Cardiac muscle cell (in vitro differentiated cells and primary cell): ENCODE results near the gene GTF2H2. TPM values are rescaled to one million over a fixed set of nuclear protein-coding genes. Genes with fewer than 3 reads are reported as not detected.
"Not testable (repeated sequence)": the region's sequence is repeated elsewhere in the genome, so short reads cannot be mapped to it uniquely, and the experiment has no call there.

Experiments
- DNase-seq, 2 donors: peaks; one replicate each; pipeline versions ENCODE4 v3.0.0 to v3.0.0-alpha.2; 2010 to 2017; ENCODE audit warnings: low read depth in 1 of 2, low spot score in 1 of 2
- H3K27ac ChIP-seq: fragments of 200-600 bp; sonication (generic); 2 replicates; pipeline ENCODE4 v1.5.1; 2016
- H3K27me3 ChIP-seq: fragments of 200-600 bp; sonication (generic); 2 replicates; pipeline ENCODE4 v1.6.0; 2016; ENCODE audit warnings: control low read depth
- H3K36me3 ChIP-seq: fragments of 200-600 bp; sonication (generic); 2 replicates; pipeline ENCODE4 v1.5.1; 2016; ENCODE audit warnings: control low read depth
- H3K4me1 ChIP-seq: fragments of 200-600 bp; sonication (generic); 2 replicates; pipeline ENCODE4 v1.8.1; 2017; ENCODE audit warnings: low read depth, mild to moderate bottlenecking, mixed run types
- H3K4me3 ChIP-seq: fragments of 200-600 bp; sonication (generic); 2 replicates; pipeline ENCODE4 v1.5.1; 2016; ENCODE audit warnings: mild to moderate bottlenecking
- H3K9me3 ChIP-seq: fragments of 200-600 bp; sonication (generic); 2 replicates; pipeline ENCODE4 v1.5.1; 2017; ENCODE audit warnings: low read depth, mild to moderate bottlenecking, control low read depth
- polyA plus RNA-seq: library from polyadenylated mRNA; unstranded; fragments of >200 nt; fragmentation: Nextera tagmentation; extraction: Ambion mirVana; gene quantifications from 2 replicates; pipeline ENCODE4 v1.2.1, GENCODE V29; 2016
- total RNA-seq: library from RNA; depleted of rRNA; stranded (reverse); fragments of >200 nt; gene quantifications from 2 replicates; pipeline ENCODE4 v1.2.3, GENCODE V29; 2016

GTF2H2 gene
- 10.9 and 20.0 TPM in 2 replicates for total RNA-seq
- 26.1 and 39.2 TPM in 2 replicates for polyA plus RNA-seq

DNA sequence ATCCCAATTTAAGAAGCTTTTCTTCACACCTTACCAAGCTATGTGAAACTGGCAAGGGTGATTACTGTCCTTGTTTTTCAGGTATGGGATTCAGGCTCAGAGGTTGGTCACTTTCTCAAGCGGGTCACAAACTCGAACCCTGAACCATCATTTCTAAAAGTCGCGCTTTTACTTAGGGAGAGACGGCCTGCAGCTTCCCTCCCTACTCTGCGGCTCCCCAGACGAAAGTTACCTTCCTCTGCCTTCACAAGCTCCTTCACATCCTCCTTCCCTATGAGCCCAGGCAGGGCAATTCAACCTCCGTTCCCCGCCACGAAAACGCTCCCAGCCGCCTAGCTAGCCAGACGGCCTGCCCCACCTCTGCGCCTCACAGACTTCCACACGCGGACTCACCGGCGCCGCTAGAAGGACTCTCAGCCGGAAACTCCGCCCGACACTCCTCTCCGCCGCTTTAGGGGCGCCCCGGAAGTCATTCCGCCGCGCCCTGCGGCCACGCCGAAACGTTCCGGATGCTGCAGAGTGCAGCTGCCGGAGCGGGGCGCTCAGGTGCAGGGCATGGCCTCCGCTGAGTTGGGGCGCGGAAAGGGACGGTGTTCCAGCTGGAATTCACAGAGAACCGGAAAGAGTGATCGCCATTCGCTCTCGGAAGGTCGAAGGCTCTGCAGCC is at the start of gene GTF2H2:
GTF2H2 (minus strand) TSS at position 415 of the 667 bp plus-strand sequence. CDS start 4,913 bp downstream, outside the sequence.
- H3K36me3 ChIP-seq, DNase-seq, H3K9me3 ChIP-seq, H3K27me3 ChIP-seq, H3K4me1 ChIP-seq, H3K27ac ChIP-seq, H3K4me3 ChIP-seq: not testable (repeated sequence)

GRCh38 chr5:71109730-71110275 is 42.3 kb upstream of the GTF2H2 start:
- H3K27ac ChIP-seq, DNase-seq, H3K36me3 ChIP-seq, H3K9me3 ChIP-seq, H3K4me1 ChIP-seq, H3K4me3 ChIP-seq, H3K27me3 ChIP-seq: not testable (repeated sequence)

- not testable (repeated sequence) for H3K27ac ChIP-seq, H3K9me3 ChIP-seq, H3K36me3 ChIP-seq, H3K27me3 ChIP-seq, H3K4me3 ChIP-seq, DNase-seq, H3K4me1 ChIP-seq
These were observed 32.5 kb upstream of the GTF2H2 start for GRCh38 chr5:71099996-71100395.

DNA sequence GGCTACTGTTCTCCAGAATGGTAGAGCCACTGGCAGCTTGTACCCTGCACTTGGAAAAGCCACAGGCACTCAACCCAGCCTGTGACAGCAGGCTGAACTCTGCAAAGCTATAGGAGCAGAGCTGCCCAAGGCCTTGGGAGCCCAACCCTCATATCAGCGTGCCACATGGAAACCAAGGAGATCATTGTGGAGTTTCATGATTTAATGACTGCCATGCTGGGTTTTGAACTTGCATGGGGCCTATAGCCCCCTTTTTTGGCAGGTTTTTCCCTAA is 30.4 kb upstream of the GTF2H2 start:
- not testable (repeated sequence) for H3K27ac ChIP-seq, H3K27me3 ChIP-seq, H3K4me1 ChIP-seq, H3K4me3 ChIP-seq, H3K36me3 ChIP-seq, DNase-seq, H3K9me3 ChIP-seq

DNA sequence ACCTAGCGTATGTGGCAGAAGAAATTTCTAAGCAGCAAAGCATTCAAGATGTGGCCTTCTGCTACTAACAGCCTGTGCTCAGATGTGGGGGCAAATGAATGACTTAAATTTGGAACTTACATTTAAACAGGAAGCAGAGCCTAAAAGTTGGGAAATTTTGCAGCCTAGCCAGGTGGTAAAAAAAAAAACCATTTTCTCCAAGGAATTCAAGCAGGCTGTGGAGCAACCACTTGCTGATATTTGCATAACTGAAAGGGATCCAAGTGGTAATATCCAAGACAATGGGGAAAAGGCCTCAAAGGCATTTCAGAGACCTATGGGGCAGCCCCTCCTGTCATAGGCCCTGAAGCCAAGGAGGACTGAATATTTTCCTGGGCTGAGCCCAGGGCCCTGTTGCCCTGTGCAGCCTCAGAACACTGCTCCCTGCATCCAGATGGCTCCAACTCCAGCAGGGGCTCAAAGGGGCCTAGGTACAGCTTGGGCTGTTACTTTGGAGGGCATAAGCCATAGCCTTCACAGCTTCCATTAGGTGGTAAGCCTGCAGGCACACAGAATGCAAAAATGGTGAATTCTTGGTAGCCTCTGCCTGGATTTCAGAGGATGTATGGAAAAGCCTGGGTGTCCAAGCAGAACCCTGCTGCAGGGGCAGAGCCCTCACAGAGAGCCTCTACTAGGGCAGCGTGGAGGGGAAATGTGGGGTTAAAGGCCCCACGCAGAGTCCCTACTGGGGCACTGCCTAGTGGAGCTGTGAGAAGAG is 29.9 kb upstream of the GTF2H2 start:
- H3K4me3 ChIP-seq, H3K36me3 ChIP-seq, H3K27ac ChIP-seq, DNase-seq, H3K27me3 ChIP-seq, H3K9me3 ChIP-seq, H3K4me1 ChIP-seq: not testable (repeated sequence)

DNA sequence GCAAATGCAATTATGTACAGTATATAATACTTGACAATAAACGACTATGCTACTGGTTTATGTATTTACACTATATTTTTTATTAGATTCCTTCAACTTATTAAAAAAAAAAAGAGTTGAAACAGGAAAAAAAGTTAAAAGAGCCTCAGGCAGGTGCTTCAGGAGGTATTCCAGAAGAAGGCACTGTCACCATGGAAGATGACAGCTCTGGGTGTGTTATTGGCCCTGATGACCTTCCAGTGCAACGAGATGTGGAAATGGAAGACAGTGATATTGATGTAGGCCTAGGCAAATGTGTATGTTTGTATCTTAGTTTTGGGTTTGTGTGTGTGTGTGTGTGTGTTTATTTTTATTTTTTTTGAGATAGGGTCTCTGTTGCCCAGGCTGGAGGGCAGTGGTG is 22.3 kb upstream of the GTF2H2 start:
- not testable (repeated sequence) for H3K9me3 ChIP-seq, H3K4me3 ChIP-seq, H3K27me3 ChIP-seq, H3K27ac ChIP-seq, H3K4me1 ChIP-seq, DNase-seq, H3K36me3 ChIP-seq

GRCh38 chr5:71088754-71089153 is 21.3 kb upstream of the GTF2H2 start:
- H3K27me3 ChIP-seq, H3K9me3 ChIP-seq, H3K4me3 ChIP-seq, H3K36me3 ChIP-seq, H3K27ac ChIP-seq, H3K4me1 ChIP-seq, DNase-seq: not testable (repeated sequence)

- H3K4me3 ChIP-seq, DNase-seq, H3K36me3 ChIP-seq, H3K27me3 ChIP-seq, H3K4me1 ChIP-seq, H3K9me3 ChIP-seq, H3K27ac ChIP-seq: not testable (repeated sequence)
These were observed 18.7 kb upstream of the GTF2H2 start for GRCh38 chr5:71086145-71086544.

DNA sequence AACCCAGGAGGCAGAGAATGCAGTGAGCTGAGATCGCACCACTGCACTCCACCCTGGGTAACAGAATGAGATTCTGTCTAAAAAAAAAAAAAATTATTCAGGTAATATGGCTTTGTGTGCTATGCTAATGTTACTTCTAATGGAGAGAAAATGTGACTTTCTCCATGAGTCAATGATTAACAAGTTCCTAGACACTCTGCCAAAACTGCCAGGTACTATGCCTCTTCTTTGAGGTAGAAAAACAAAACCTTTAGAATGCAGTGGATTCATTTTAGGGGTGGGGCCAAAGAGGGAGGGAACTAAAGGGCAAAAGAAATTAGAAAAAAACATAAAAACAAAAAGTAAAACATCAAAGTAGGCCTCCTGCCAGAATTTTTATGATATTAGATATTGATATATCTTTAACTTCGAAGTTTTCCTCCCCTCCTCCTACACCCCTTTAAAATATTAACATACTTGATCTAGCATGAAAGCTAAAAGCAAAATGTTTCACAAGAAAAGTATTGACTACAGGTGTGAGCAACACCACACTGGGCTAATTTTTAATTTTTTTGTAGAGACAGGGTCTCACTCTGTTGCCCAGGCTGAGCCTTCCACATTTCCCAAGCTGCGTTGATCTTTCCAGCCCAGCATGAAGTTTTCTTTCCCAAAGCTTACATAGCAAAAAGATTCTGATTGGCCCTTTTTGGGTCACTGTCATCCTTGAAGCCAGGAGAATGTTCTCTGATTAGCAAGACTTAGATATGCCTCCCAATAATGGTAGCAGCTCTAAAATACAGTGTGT is 17.0 kb upstream of the GTF2H2 start:
- H3K27ac ChIP-seq, DNase-seq, H3K9me3 ChIP-seq, H3K4me1 ChIP-seq, H3K27me3 ChIP-seq, H3K36me3 ChIP-seq, H3K4me3 ChIP-seq: not testable (repeated sequence)

GRCh38 chr5:71082898-71083297 is 15.4 kb upstream of the GTF2H2 start:
- H3K4me1 ChIP-seq, H3K36me3 ChIP-seq, H3K27me3 ChIP-seq, H3K9me3 ChIP-seq, H3K4me3 ChIP-seq, DNase-seq, H3K27ac ChIP-seq: not testable (repeated sequence)

DNA sequence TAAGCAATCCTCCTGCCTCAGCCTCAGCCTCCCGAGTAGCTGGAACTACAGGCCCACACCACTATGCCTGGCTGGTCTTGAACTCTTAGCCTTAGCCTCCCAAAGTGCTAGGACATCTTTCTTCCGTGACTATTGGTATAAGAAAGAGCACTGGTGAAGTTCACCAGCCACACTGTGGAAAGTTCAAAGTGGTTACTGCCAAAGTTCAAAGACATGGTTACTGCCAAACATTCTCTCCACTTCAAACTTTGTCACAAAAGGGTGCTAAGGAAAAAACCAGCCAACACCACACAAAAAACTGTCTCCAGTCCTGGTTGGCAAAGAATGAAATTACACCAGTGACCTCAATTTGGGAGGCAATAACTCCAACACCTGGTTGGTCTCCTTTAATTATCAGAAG is 14.9 kb upstream of the GTF2H2 start:
- DNase-seq, H3K4me3 ChIP-seq, H3K27ac ChIP-seq, H3K27me3 ChIP-seq, H3K4me1 ChIP-seq, H3K36me3 ChIP-seq, H3K9me3 ChIP-seq: not testable (repeated sequence)

- not testable (repeated sequence) for H3K9me3 ChIP-seq, DNase-seq, H3K36me3 ChIP-seq, H3K4me3 ChIP-seq, H3K4me1 ChIP-seq, H3K27ac ChIP-seq, H3K27me3 ChIP-seq
These were observed 6.2 kb downstream of the GTF2H2 start for GRCh38 chr5:71061322-71061721.

DNA sequence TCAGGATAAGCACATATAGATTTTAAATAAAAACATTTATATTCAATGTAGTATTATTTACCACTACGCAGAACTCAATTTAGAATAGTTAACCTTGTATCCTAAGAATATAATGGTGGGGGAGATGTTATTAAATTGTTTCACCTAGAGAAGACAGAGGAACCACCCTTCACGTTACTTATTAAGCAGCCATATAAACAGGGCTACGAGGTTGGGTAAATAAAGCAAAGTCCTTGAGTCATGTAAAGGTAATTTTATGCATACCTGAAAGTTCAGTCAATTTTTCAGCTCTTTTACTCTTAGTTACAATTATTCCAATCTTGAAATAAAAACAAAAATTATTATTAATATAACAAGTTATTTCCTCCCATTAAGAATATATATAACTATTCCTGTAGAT is 8.1 kb downstream of the GTF2H2 start:
- not testable (repeated sequence) for H3K36me3 ChIP-seq, H3K4me1 ChIP-seq, H3K27ac ChIP-seq, H3K9me3 ChIP-seq, H3K27me3 ChIP-seq, H3K4me3 ChIP-seq, DNase-seq

- not testable (repeated sequence) for H3K27me3 ChIP-seq, H3K36me3 ChIP-seq, H3K4me1 ChIP-seq, H3K27ac ChIP-seq, H3K4me3 ChIP-seq, DNase-seq, H3K9me3 ChIP-seq
These were observed 22.7 kb downstream of the GTF2H2 start for GRCh38 chr5:71044808-71045207.
